Loucy (cell line): ENCODE data around the gene STT3A.

Experiments used
- CTCF ChIP-seq: fragments of 200-600 bp; sonication (generic); conservative IDR thresholded peaks from 2 replicates; pipeline ENCODE4 v1.5.1; 2014; ENCODE audit warnings: mild to moderate bottlenecking, antibody characterized with exemption, low read length
- EZH2phosphoT487 ChIP-seq: fragments of 200-600 bp; IDR thresholded peaks from 2 replicates; pipeline ENCODE4 v1.6.1; 2018; ENCODE audit warnings: antibody characterized with exemption, mild to moderate bottlenecking, moderate library complexity, borderline replicate concordance

- TF ChIP-seq CTCF (no peak), EZH2phosphoT487 (no peak)
Measured at GRCh38 chr11:125586623-125587022, 6.0 kb upstream of the STT3A start.
